GM18526 (cell line): ENCODE results near the gene PDXK.

Source experiments
- POLR2A ChIP-seq: IDR thresholded peaks from 3 replicates; pipeline ENCODE4 v1.6.1; 2011; ENCODE audit not compliant: insufficient read length; ENCODE audit errors: extremely low read depth

PDXK gene

DNA sequence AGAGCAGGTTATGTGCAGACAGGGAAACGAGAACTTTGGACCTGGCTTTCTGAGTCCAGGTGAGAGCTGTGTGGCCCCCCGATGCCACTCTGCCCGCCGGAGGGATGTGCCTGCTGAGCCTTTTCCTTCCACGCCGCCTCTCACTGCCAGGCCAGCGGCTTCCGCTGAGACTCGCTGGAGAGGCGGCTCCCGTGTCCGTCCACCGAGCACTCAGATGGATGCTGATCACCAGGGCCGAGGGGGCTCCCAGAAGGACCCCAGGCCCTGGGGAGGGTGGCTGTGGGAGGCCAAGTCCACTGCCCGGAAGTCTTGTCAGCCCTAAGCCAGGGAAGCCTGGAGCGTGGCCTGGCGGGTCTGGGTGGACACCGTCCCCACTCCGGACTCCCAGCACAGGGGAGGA is 40.7 kb downstream of the PDXK start:
- no peak for TF ChIP-seq POLR2A

DNA sequence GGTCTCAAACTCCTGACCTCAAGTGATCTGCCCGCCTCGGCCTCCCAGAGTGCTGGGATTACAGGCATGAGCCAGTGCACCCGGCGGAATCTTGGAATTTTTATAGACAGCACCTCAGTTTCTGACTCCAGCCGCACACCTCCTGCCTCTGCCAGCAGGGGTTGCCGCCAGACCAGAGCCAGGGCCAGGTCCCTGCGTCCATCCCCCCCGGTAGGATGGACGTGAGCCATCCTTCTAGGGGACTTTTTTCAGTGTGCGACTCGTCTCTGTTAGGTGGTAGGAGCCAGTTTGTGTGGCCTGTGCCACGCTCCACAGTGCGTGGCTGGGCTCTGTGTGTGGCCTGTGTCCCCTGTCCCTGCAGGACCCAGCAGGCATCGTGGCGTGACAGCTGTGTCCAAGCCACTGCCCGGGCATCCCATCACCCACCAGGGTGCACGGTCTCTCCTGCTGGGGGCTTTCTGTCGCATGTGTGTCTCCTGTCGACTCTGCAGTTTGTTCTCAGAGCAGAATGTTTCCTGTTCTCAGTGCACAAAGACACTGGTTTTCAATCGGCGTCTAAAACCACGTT is 41.5 kb downstream of the PDXK start:
- TF ChIP-seq POLR2A, result no peak

DNA sequence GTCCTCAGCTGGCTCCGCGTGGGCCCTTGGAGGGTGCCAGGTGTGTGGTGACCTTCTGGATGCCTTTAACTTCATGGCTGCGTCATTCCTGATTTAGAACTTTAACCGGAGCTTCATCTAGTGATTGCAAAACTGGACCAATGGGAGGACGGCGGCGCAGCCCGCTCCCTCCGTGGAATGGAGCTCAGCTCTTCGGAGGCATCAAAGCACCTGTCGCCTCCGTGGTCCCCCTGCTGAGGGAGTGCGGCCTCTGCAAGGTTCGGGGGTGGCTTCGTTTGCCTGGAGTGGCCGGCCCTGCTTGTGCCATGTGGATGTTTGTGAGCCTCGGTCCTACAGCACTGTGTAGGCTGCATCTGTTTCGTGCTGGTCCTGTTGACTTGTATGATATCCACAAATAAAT is 43.0 kb downstream of the PDXK start:
- no peak for TF ChIP-seq POLR2A

DNA sequence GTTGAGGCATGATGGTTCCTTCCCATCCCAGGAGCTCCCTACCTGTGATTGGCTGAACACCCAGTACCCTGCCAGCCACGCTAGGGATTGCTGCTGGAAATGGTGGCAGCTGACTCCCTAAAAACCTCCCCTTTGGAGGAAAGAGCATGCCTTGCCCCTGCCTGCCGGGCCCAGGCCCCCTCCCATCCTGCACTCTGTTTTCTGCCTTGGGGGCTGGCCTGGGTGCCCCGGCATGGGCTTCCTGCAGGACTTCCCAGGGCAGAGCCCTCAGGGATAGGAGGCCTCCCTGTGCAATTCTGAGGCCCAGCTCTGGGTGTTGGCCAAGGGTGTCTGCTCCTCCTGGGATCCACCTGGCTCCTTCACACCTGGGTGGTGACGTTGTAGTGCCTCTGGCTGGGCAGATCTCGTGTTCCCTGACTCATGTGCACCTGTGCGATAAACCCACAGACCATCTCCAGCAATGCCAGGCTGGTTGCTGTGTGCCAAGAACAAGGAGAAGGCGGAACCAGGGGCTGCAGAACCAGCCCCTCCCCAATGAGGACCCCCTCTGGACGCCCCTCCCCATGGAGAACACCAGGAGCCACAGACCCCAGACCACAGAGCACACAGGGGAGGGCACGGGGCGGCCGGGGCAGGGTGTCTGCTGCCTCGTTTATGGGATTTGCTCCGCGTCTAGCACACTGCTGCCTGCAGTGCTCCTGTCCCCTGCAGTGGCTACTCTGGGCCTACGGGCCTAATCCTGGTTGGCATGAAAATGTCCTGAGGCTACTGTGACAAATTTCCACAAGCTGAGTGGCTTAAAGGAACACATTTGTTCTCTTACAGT is 43.6 kb downstream of the PDXK start:
- no peak for TF ChIP-seq POLR2A

DNA sequence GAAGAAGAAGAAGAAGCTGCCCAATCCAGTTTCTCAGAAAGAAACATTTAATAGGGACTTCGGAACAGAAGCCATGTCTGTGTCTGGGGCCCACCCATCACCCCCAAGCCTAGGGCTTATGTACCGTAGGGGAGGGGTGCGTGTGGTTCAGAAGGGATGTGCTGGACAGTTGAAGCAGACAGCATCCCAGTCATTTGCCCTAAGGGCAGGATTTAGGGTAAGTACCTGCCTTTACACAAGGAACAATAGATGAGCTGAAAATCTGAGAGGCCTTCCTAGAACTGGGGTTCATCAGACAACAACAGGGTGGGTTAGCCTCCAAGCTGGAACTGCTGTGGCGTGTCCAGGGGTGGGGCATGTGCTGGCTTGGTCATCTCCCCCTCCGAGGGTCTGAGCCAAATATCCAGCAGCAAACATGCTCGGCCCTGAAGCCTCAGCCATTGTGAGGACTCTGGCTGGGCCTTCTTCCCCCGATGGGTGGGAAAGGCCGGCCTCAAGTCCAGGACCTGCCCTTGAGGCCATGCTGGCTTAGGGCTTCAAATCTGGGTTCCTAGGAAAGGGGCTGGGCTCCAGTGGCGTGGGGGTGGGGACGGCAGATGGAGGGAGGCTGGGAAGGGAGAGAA is 45.1 kb downstream of the PDXK start:
- TF ChIP-seq POLR2A, result no peak

DNA sequence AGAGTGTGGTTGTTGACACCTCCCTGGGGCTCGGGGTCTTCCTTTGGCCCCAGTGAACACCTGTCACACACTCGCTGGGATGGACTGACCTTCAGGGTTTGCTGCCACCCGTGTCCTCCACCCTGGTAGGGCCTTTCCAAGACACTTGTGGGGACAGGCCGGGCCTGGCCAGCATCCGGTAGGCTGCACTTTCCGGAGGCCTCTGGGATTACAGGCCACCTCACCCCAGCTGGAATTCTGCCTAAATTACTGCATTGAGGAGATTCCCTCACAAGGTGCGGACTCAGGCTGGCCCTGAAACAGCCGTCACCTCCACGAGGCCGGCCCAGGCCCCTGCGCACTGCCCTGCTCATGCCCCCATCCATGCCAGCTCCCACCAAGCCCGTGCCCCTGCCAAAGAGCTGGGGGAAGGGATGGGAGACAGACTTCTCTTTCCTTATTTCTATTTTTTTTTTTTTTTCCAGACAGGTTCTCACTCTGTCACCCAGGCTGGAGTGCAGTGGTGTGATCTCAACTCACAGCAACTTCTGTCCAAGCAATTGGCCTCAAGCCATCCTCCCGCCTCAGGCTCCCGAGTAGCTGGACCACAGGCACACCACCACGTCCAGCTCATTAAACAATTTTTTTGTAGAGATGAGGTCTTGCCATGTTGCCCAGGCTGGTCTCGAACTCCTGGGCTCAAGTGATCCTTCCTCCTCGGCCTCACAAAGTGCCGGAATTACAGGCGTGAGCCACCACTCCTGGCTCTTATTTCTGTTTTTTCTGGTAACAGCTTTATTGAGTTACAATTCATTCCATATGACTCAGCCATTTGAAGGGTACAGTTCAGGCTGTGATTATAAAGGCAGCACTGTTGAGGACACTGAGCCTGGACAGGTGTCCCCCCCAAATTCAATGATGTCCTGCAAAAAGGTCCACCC is 45.9 kb downstream of the PDXK start:
- TF ChIP-seq POLR2A, result no peak

DNA sequence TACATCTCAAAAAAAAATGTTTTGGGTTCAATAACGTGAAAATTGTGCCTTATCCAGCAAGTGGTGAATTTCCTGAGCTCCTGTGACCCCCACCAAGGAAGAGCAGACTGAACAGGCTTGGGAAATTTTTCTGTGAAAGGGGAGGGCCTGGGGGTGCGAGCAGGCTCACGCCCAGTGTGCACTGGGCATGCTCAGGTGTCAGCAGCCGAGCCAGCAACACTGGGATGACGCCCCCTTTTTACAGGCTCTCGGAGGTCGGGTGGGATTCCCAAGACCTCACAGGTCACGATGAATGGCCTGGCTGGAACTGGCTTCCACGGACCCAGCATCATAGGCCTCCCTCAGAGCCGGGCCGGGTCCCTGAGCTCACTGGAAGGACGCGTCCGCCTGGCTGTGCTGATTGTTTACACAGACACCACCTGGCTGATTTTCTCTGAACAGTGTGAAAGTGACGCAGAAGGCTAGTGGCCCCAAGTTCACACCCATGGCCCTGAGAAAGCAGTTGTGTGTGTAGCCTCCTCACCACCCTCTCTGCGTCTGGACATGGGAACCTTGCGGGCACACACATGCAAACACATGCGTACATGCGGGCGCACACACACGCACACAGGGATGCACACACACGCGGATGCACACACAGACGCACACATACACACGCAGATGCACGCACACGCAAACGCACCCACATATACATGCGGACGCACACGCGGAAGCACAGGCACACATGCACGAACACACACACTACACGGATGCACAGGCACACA is 48.0 kb downstream of the PDXK start:
- TF ChIP-seq POLR2A, result no peak

DNA sequence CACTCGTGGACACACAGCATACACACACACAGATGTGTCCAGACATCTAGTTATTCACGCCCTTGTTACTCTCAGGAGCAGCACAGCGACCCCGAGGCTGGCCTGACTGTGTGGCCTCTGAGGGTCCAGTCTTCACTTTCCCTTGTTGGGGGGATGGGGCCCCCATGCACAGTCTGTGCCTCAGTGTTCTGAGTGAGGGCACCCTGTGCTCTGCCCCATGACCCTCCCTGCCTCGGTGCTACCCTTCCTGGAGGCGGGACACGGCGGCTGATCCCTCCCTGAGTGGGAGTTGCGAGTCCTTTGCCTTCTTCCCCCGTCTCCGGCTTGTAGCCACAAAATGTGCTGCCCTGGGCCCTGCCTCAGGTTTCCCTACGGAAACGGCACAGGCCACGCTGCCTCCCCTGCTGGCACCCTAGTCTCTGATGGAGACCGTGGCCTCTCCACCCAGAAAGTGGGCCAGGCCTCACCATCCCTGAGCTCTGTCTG is 48.6 kb downstream of the PDXK start:
- no peak for TF ChIP-seq POLR2A

DNA sequence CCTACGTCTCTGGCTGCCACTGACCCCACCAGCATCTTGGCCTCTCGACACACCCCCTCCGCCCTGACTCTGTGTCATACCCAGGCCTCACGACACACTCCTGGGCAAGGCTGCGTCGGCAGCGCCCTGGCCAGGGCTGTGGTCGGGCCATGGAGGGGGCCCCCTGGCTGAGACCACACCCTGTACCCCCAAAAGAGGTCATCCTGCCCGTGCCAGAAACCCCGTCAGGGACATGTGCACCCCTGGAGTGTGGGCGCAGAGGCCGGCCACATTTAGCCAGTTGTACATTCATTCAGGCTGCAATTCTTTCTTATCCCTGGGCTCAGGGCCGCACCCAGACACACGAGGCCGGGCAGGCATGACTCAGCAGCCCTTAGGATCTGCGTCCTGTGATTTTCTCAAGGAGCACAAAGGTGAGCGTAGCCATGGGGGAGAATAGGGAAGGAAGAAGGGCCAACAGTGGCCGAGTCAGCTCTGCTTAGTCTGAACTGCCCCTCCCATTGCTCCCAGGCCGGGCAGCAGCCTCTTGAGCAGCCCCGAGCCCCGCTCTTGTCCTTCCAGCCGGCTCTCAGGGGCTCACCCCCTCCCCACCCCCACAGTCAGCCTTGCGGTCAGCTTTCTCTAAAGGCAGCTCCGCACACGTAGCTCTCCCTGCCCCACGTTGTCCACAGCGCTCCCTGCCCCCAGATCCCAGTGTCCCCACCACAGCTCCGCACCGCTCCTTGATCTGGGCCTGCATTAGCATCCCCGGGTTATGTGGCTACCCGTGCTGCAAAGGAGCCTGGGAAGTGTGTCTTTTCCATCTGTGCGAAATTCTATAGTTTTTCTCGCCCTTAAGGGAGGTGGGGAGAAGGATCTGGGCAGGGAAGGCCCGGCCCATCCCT is 49.3 kb downstream of the PDXK start:
- TF ChIP-seq POLR2A, result no peak

DNA sequence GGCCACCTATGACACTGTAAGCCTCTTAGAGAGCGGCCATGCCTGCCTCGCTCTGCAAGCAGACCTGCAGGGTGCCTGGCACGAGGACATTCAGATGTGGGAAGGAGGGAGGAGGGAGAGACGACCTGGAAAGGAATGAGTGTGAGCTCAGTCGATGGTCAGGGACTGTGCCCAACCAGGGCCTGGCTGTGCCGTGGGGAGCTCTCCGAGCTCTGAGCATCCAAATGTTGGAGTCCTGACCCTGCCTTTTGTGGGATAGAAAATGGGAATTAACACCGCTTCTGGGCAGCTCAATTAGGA is 49.9 kb downstream of the PDXK start:
- TF ChIP-seq POLR2A, result no peak

DNA sequence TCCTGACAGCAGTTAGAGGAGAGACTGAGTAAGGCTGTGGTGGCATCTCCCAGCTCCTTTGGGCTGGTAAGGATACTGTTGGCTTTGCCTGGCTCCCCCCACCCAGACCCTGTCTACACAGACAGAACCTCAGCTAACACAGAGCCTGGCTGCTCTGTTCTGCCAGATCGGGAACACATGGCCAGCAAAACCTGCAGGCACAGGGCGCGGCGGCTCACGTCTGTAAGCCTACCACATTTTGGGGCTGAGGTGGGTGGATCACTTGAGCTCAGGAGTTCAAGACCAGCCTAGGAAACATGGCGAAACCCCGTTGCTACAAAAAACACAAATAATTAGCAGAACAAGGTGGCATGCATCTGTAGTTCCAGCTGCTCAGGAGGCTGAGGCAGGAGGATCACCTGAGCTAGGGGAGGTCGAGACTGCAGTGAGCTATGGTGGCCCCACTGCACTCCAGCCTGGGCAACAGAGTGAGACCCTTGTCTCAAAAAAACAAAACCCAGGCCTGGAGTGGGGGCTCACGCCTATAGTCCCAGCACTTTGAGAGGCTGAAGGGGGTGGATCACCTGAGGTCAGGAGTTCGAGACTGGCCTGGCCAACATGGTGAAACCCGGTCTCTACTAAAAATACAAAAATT is 50.5 kb downstream of the PDXK start:
- TF ChIP-seq POLR2A, result no peak

DNA sequence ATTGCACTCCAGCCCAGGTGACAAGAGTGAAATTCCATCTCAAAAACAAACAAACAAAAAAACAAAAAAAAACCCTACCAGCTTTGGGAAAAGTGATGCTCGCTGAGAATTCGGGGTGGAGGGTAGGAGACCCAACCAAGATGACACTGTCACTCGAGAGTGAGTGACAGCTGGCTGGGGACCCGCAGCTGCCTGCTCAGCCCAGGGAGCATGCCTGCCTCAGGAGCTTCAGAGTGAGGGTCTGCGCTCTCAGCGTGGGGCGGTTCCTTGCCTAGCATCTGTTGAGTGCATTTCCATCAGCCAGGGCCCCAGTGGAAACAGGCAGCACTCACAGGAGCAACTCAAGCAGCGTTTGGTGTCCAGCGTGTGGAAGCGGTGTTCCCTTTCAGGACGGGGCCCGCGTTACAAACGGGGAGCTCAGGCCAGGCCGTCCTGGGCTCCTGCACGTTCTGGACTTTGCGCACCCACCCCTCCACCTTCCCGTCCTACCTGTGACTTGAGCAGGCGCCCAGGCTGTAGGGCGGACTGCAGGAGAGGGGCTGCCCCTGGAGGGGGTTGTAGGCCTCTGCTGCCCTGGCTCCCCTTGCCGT is 51.2 kb downstream of the PDXK start:
- TF ChIP-seq POLR2A, result no peak

DNA sequence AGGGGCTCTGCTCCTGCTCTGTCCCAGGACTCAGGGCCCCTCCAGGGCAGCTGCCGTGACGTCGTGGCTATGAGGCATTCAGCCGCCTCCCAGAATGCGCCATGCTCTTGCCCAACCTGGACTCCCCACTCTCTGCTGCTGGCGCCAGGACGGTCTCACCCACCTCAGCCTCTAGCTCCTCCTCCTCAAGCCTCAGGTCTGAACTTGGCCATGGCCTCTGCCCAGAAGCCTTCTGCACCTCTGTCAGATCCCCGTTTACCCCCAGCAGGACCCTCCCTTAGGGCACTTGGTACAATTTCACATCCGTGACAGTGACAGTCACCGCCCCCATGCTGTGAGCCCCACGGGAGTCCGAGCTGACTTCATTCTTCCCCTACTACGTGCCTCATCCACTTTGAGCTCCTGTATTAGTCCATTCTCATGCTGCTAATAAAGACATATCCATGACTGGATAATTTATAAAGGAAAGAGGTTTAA is 52.3 kb downstream of the PDXK start:
- TF ChIP-seq POLR2A, result no peak
